NCI-H748 (cell line): ENCODE results near the gene PIK3CD.

Experiments
- DNase-seq: peaks from one replicate; lab custom pipeline; 2025; ENCODE audit not compliant: unreplicated experiment; lab: John Stamatoyannopoulos, UW

Gene PIK3CD

GRCh38 chr1:9764550-9764949, 113.0 kb downstream of the PIK3CD start:
- no peak for DNase-seq

GRCh38 chr1:9766759-9767442, 115.4 kb downstream of the PIK3CD start:
- DNase-seq = no peak

- no peak for DNase-seq
These were observed 116.6 kb downstream of the PIK3CD start for GRCh38 chr1:9767964-9768668.

- DNase-seq = no peak
These were observed 117.5 kb downstream of the PIK3CD start for GRCh38 chr1:9768983-9769382.

GRCh38 chr1:9770298-9770697, 118.8 kb downstream of the PIK3CD start:
- DNase-seq = no peak

GRCh38 chr1:9774712-9775679, 123.5 kb downstream of the PIK3CD start:
- DNase-seq = no peak

GRCh38 chr1:9776685-9777084, 125.2 kb downstream of the PIK3CD start:
- no peak for DNase-seq
